ENCODE data around the gene CEBPA.

GRCh38 chr19:33301144-33301899 lies 1.0 kb downstream of the CEBPA start:
- TF ChIP-seq YY1 (IDR thresholded peaks at IDR 0.05; ENCODE audit: insufficient read depth, insufficient read length) (no peak), SUZ12 (IDR thresholded peaks at IDR 0.05; ENCODE audit: extremely low read depth, insufficient read depth, insufficient read length) (no peak)

Measured in NT2/D1 (cell line).